ENCODE results near the gene XKR7.

GRCh38 chr20:32033316-32033715, 65.4 kb downstream of the XKR7 start:
- TF ChIP-seq CTCF (IDR thresholded peaks at IDR 0.05), result no peak
- no peak for TF ChIP-seq POLR2AphosphoS5 (IDR thresholded peaks at IDR 0.05)
- TF ChIP-seq EP300 (IDR thresholded peaks at IDR 0.05; ENCODE audit: low read depth), result no peak

Measured in transverse colon (tissue), 4 donors.